Mesenchymal stem cell (in vitro differentiated cells and primary cell): ENCODE measurements around the gene ANKRD40CL.

ENCODE experiments used
- DNase-seq: peaks from one replicate; pipeline ENCODE4 v3.0.0-alpha.2; 2013
- H2AFZ ChIP-seq: one replicate; pipeline ENCODE4 v1.6.1; 2013; ENCODE audit warnings: low read depth, mild to moderate bottlenecking, control low read depth, inconsistent platforms, low read length, moderate library complexity
- H2AK5ac ChIP-seq: 2 replicates; pipeline ENCODE4 v1.6.1; 2013; ENCODE audit warnings: low read length, moderate library complexity, mild to moderate bottlenecking, inconsistent platforms; ENCODE audit not compliant: severe bottlenecking
- H2BK120ac ChIP-seq: one replicate; pipeline ENCODE4 v1.6.1; 2013; ENCODE audit warnings: low read depth, mild to moderate bottlenecking, inconsistent platforms, low read length, moderate library complexity
- H2BK12ac ChIP-seq, 2 experiments: one replicate each; pipeline ENCODE4 v1.6.1; 2013; ENCODE audit warnings: inconsistent platforms in 2 of 2, low read length in 2 of 2, mild to moderate bottlenecking in 2 of 2, moderate library complexity in 2 of 2, control low read depth in 1 of 2
- H2BK15ac ChIP-seq: one replicate; pipeline ENCODE4 v1.6.1; 2013; ENCODE audit warnings: mild to moderate bottlenecking, low read depth, inconsistent platforms; ENCODE audit not compliant: poor library complexity, severe bottlenecking
- H2BK5ac ChIP-seq: 2 replicates; pipeline ENCODE4 v1.6.1; 2013; ENCODE audit warnings: low read depth, mild to moderate bottlenecking, low read length, control low read depth, inconsistent platforms; ENCODE audit not compliant: poor library complexity, severe bottlenecking
- H3K14ac ChIP-seq, 2 experiments: one replicate each; pipeline ENCODE4 v1.6.1; 2013; ENCODE audit warnings: inconsistent platforms in 2 of 2, low read length in 2 of 2, control low read depth in 1 of 2, mild to moderate bottlenecking in 1 of 2, moderate library complexity in 1 of 2
- H3K18ac ChIP-seq, 2 experiments: one replicate each; pipeline ENCODE4 v1.6.1; 2013; ENCODE audit warnings: inconsistent platforms in 2 of 2, low read length in 2 of 2, control low read depth in 1 of 2, low read depth in 1 of 2, mild to moderate bottlenecking in 1 of 2
- H3K23ac ChIP-seq, 2 experiments: one replicate each; pipeline ENCODE4 v1.6.1; 2013; ENCODE audit warnings: inconsistent platforms in 2 of 2, low read length in 2 of 2, mild to moderate bottlenecking in 2 of 2, moderate library complexity in 2 of 2, control low read depth in 1 of 2
- H3K27ac ChIP-seq: 2 replicates; pipeline ENCODE4 v1.5.1; 2013; ENCODE audit warnings: mild to moderate bottlenecking, moderate library complexity, low read length, control low read depth, inconsistent platforms; ENCODE audit not compliant: poor library complexity, severe bottlenecking
- H3K27me3 ChIP-seq, 2 experiments: 2 replicates each; pipeline versions ENCODE4 v1.6.1 to v1.7.0; 2013; ENCODE audit warnings: low read length in 2 of 2, mild to moderate bottlenecking in 2 of 2, moderate library complexity in 2 of 2, control low read depth in 1 of 2, inconsistent platforms in 1 of 2; ENCODE audit not compliant: control insufficient read depth in 1 of 2, insufficient read depth in 1 of 2
- H3K36me3 ChIP-seq, 2 experiments: 2 replicates each; pipeline versions ENCODE4 v1.6.1 to v1.7.0; 2013; ENCODE audit warnings: low read length in 2 of 2, control low read depth in 1 of 2, inconsistent platforms in 1 of 2, low read depth in 1 of 2, mild to moderate bottlenecking in 1 of 2; ENCODE audit not compliant: insufficient read depth in 2 of 2, control insufficient read depth in 1 of 2
- H3K4ac ChIP-seq, 2 experiments: one replicate each; pipeline ENCODE4 v1.6.1; 2013; ENCODE audit warnings: inconsistent platforms in 2 of 2, low read length in 2 of 2, mild to moderate bottlenecking in 2 of 2, moderate library complexity in 2 of 2, control low read depth in 1 of 2, low read depth in 1 of 2
- H3K4me1 ChIP-seq: 2 replicates; pipeline ENCODE4 v1.6.1; 2013; ENCODE audit warnings: low read depth, low read length, control low read depth; ENCODE audit not compliant: control insufficient read depth, insufficient read depth
- H3K4me2 ChIP-seq: 2 replicates; pipeline ENCODE4 v1.6.1; 2013; ENCODE audit warnings: low read length, mild to moderate bottlenecking, inconsistent platforms; ENCODE audit not compliant: poor library complexity, severe bottlenecking
- H3K4me3 ChIP-seq, 2 experiments: 2 replicates each; pipeline versions ENCODE4 v1.5.1 to v1.7.0; 2013; ENCODE audit warnings: low read length in 2 of 2, mild to moderate bottlenecking in 2 of 2, control low read depth in 1 of 2, low read depth in 1 of 2; ENCODE audit not compliant: insufficient read depth in 1 of 2
- H3K79me1 ChIP-seq: replicated peaks from 2 replicates; pipeline ENCODE4 v1.6.1; 2013; ENCODE audit warnings: mild to moderate bottlenecking, control low read depth, low read length, inconsistent platforms; ENCODE audit not compliant: poor library complexity, severe bottlenecking
- H3K9ac ChIP-seq: 2 replicates; pipeline ENCODE4 v1.7.0; 2013; ENCODE audit warnings: mild to moderate bottlenecking, low read length, moderate library complexity
- H3K9me3 ChIP-seq: 2 replicates; pipeline ENCODE4 v1.7.0; 2013; ENCODE audit warnings: mild to moderate bottlenecking, low read length; ENCODE audit not compliant: control insufficient read depth
- H4K8ac ChIP-seq: one replicate; pipeline ENCODE4 v1.6.1; 2013; ENCODE audit warnings: inconsistent platforms, mild to moderate bottlenecking, low read length, moderate library complexity
- H4K91ac ChIP-seq: one replicate; pipeline ENCODE4 v1.6.1; 2013; ENCODE audit warnings: mild to moderate bottlenecking, low read length, inconsistent platforms
- WGBS: methylation state at CpG from one replicate; pipeline ENCODE4 v1.1.7; 2013; ENCODE audit warnings: mixed read lengths; 5-methylcytosine and 5-hydroxymethylcytosine counted together

ANKRD40CL gene

DNA sequence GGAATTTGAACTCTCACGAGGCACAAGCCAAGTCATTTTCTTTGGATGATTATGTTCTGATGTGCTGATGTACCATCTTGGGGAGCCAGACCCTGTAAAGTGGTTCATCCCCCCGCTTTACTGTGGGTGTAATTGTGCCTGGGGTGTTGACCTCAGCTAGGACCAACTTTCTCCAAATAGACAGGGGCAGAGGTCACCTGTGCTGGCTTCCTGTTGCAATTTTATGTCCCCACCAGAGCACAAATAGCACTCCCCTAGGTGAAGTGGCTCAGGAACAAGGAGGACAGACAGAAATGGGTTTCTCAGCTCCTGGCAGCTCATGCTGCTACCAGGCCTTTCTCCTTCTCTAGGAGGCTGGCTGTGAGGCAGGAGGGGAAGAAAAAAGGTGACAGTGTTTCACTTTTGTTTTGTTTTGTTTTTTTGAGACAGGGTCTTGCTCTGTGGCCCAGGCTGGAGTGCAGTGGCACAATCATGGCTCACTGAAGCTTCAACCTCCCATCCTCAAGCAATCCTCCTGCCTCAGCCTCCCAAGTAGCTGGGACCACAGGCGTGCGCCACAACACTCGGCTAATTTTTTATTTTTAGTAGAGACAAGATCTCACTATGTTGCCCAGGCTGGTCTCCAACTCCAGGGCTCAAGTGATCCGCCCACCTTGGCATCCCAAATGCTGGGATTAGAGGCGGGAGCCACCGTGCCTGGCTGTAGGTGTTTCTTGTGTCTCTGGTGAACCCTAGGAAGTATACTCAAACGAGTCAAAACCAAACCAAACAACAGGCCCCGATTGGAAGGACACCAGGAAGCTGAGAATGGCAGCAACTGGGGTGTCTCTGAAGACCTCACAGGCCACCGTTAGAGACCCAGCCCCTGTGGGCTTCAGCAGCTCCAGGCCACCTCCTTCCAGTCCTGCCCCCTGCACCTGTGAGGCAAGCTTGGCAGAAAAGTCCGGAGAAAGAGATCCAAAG is 35.6 kb upstream of the ANKRD40CL start:
- no peak overlapping the region for H2BK12ac ChIP-seq
- peak overlapping the region in 1 of 2 experiments; percentile 14 for H3K14ac ChIP-seq
- H3K27me3 ChIP-seq = peaks cover 0 to 8% of the 10 kb centered on the region in 2 experiments
- H3K4me2 ChIP-seq = no peak overlapping the region
- no peak overlapping the region for H2AFZ ChIP-seq
- no peaks in the 10 kb centered on the region for H3K4me1 ChIP-seq
- DNase-seq = no peak
- H2BK5ac ChIP-seq = no peak overlapping the region
- no peak overlapping the region for H3K27ac ChIP-seq
- no peak overlapping the region for H4K91ac ChIP-seq
- no peak overlapping the region for H2BK15ac ChIP-seq
- H3K4ac ChIP-seq = no peak overlapping the region
- H3K36me3 ChIP-seq = no peaks in the 10 kb centered on the region
- no peak overlapping the region for H2AK5ac ChIP-seq
- no peak overlapping the region for H4K8ac ChIP-seq
- no peak overlapping the region for H3K23ac ChIP-seq
- WGBS = 81% methylated on average over 12 of the region's 12 CpGs
- H3K4me3 ChIP-seq = no peak overlapping the region
- no peaks in the 10 kb centered on the region for H3K9me3 ChIP-seq
- H2BK120ac ChIP-seq = no peak overlapping the region
- no peak overlapping the region for H3K18ac ChIP-seq
- H3K9ac ChIP-seq = no peak overlapping the region
- no peaks in the 10 kb centered on the region for H3K79me1 ChIP-seq

DNA sequence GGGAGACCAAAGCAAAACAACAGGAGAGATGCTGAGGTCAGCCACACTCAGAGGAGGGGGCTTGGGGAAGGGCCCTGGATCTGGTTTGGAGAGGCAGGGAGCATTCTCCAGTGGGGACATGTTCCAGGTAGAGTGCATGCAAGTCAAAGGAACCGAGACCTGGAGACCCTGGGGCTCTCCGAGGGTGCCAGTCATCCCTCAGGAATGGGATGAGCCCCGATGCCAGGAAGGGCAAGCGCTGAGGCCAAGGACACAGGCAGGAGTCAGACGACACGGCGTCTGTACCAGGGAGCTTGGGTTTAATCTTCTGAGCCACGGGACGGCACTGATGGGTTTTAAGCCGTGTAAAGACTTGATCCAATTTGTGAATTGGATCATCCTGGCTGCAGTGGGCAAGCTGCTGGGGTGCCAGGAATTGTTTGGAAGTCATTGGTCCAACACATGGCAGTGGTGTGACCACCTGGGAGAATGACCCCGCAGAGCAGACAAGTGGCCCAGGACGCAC is 32.9 kb upstream of the ANKRD40CL start:
- Histone ChIP-seq H3K9ac (no peak overlapping the region), H2BK15ac (no peak overlapping the region), H3K4me2 (no peak overlapping the region), H3K14ac (no peak overlapping the region), H3K18ac (no peak overlapping the region), H4K8ac (no peak overlapping the region), H2BK120ac (no peak overlapping the region), H3K9me3 (no peaks in the 10 kb centered on the region), H3K4me3 (no peak overlapping the region), H3K4ac (no peak overlapping the region), H2BK5ac (no peak overlapping the region), H4K91ac (no peak overlapping the region), H3K27me3 (peaks cover 0 to 8% of the 10 kb centered on the region in 2 experiments), H3K27ac (no peak overlapping the region), H2AK5ac (no peak overlapping the region), H2AFZ (no peak overlapping the region), H3K79me1 (no peaks in the 10 kb centered on the region), H2BK12ac (no peak overlapping the region), H3K23ac (peak overlapping the region in 1 of 2 experiments; percentile 65), H3K36me3 (no peaks in the 10 kb centered on the region), H3K4me1 (no peaks in the 10 kb centered on the region)
- 91% methylated on average over 12 of the region's 12 CpGs for WGBS
- DNase-seq = no peak

DNA sequence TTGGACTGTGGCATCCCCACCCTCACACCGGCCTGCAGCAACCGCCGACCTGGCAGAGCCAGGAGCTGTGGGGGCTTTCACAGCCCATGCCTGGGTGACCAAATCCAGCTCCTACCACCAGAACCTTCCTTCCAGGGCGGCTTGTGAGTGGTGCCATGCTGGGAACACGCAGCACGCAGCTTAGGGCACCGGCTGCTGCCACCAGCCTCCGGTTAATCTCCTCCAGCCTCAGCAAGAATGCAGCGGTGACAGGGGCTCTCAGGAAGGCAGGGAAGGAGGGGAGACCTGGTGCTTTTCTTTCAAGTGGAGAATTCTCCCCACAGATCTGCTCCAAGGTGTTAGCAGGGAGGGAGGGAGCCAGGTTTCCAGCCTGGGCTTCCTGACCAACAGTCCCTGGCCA is 32.3 kb upstream of the ANKRD40CL start:
- Histone ChIP-seq H2BK5ac (no peak overlapping the region), H4K8ac (no peak overlapping the region), H3K4me1 (no peaks in the 10 kb centered on the region), H2BK120ac (no peak overlapping the region), H3K4me3 (no peak overlapping the region), H3K4me2 (no peak overlapping the region), H3K79me1 (no peaks in the 10 kb centered on the region), H3K23ac (no peak overlapping the region), H3K4ac (no peak overlapping the region), H3K9me3 (no peaks in the 10 kb centered on the region), H3K27me3 (peaks cover 0 to 8% of the 10 kb centered on the region in 2 experiments), H2BK12ac (peak overlapping the region in 1 of 2 experiments; percentile 52), H4K91ac (no peak overlapping the region), H3K36me3 (no peaks in the 10 kb centered on the region), H2BK15ac (no peak overlapping the region), H3K27ac (no peak overlapping the region), H2AK5ac (no peak overlapping the region), H3K9ac (no peak overlapping the region), H2AFZ (no peak overlapping the region), H3K14ac (no peak overlapping the region), H3K18ac (no peak overlapping the region)
- no peak for DNase-seq
- WGBS = 96% methylated on average over 8 of the region's 9 CpGs

DNA sequence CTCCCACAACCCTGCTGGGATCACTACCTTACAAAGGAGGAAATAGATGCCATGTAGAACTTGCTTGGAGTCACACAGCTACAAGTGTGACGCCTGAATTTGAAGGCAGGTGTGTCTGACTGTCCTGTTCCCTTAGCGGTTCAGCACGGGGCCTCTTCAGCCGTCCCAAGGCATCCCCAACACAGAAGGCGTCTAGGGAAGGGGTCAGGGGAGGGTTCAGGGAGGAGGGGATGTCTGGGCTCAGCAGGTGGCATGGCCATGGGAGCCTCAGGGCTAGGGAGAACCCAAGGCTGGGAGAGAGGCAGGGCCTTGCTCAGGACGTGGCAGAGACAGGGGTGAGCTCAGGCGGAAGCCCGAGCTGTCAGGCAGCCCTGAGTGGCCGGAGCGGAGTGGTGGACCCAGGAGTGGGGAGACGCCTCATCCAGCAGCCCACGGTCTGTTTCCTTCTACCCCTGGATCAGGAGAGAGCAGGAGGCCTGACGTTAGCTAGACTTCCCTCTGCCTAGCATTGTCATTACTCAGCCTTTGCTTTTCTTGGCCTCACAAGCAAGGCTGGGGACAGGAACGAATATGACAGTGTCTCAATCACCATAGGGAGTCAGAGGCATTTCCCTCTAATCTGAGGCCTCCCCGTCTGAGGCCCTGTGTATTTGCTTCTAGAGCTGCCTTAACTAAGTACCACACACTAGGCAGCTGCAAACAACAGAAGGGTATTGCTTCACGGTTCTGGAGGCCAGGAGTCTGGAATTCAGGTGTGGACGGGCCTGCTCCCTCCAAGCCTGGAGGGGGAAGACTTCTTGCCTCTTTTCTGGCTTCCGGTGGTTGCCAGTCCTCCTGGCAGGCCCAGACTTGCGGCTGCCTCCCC is 31.3 kb upstream of the ANKRD40CL start:
- no peak overlapping the region for H2BK12ac ChIP-seq
- H3K9me3 ChIP-seq = no peaks in the 10 kb centered on the region
- H3K4me2 ChIP-seq = no peak overlapping the region
- H3K23ac ChIP-seq = no peak overlapping the region
- no peak overlapping the region for H3K27ac ChIP-seq
- no peak overlapping the region for H3K4me3 ChIP-seq
- no peaks in the 10 kb centered on the region for H3K36me3 ChIP-seq
- H4K8ac ChIP-seq = no peak overlapping the region
- no peak overlapping the region for H3K14ac ChIP-seq
- H3K18ac ChIP-seq = no peak overlapping the region
- H4K91ac ChIP-seq = no peak overlapping the region
- H3K27me3 ChIP-seq = peaks cover 0 to 8% of the 10 kb centered on the region in 2 experiments
- H3K9ac ChIP-seq = no peak overlapping the region
- H2BK15ac ChIP-seq = no peak overlapping the region
- no peak overlapping the region for H2AK5ac ChIP-seq
- no peak overlapping the region for H2BK120ac ChIP-seq
- H3K4me1 ChIP-seq = no peaks in the 10 kb centered on the region
- no peak overlapping the region for H2AFZ ChIP-seq
- 80% methylated on average over 19 of the region's 19 CpGs for WGBS
- no peak for DNase-seq
- H3K4ac ChIP-seq = no peak overlapping the region
- no peak overlapping the region for H2BK5ac ChIP-seq
- H3K79me1 ChIP-seq = no peaks in the 10 kb centered on the region
